ENCODE data around the gene FOXN1. TPM values are rescaled to one million over a fixed set of nuclear protein-coding genes. Genes with fewer than 3 reads are reported as not detected.
A peak's percentile ranks its signal among the peaks of the same experiment; 100 is the strongest.
"Not testable (repeated sequence)": the region's sequence is repeated elsewhere in the genome, so short reads cannot be mapped to it uniquely, and the experiment has no call there.

The FOXN1 gene
- not detected for polyA plus RNA-seq (2013, experiment 1 of 2; ENCODE audit: insufficient read length)
- not detected for polyA plus RNA-seq (2013, experiment 2 of 2; ENCODE audit: insufficient read length)

GRCh38 chr17:28505986-28506665 is at the start of gene FOXN1:
TSS of gene FOXN1 (plus strand) at chr17:28506348. CDS start at chr17:28523970, 17,622 bp downstream.
- no peak for DNase-seq

- no peak for DNase-seq
Observed at GRCh38 chr17:28457890-28458289, 48.3 kb upstream of the FOXN1 start.

GRCh38 chr17:28458881-28459280 is 47.3 kb upstream of the FOXN1 start:
- not testable (repeated sequence) for DNase-seq

- DNase-seq, result no peak
Observed at GRCh38 chr17:28460901-28461300, 45.2 kb upstream of the FOXN1 start.

- DNase-seq, result no peak
Observed at GRCh38 chr17:28466001-28466400, 40.1 kb upstream of the FOXN1 start.

- DNase-seq, result no peak
Observed at GRCh38 chr17:28466521-28467048, 39.6 kb upstream of the FOXN1 start.

GRCh38 chr17:28467456-28468025 is 38.6 kb upstream of the FOXN1 start:
- DNase-seq, result peak; percentile 41

GRCh38 chr17:28468033-28468735 is 38.0 kb upstream of the FOXN1 start:
- DNase-seq, result not testable (repeated sequence)

GRCh38 chr17:28468781-28469180 is 37.4 kb upstream of the FOXN1 start:
- no peak for DNase-seq

- no peak for DNase-seq
Observed at GRCh38 chr17:28469376-28469775, 36.8 kb upstream of the FOXN1 start.

GRCh38 chr17:28470266-28470913 is 35.8 kb upstream of the FOXN1 start:
- no peak for DNase-seq

- DNase-seq, result no peak
Observed at GRCh38 chr17:28470914-28471366, 35.2 kb upstream of the FOXN1 start.

- no peak for DNase-seq
Observed at GRCh38 chr17:28471531-28472342, 34.4 kb upstream of the FOXN1 start.

GRCh38 chr17:28472871-28473497 is 33.2 kb upstream of the FOXN1 start:
- DNase-seq, result no peak

GRCh38 chr17:28473542-28473941 is 32.6 kb upstream of the FOXN1 start, which contains the start of gene SLC13A2:
TSS of gene SLC13A2 (plus strand) at chr17:28473644. CDS start at chr17:28473713, 69 bp downstream.
- DNase-seq, result no peak

- DNase-seq, result no peak
Observed at GRCh38 chr17:28474111-28474531, 32.0 kb upstream of the FOXN1 start.

- no peak for DNase-seq
Observed at GRCh38 chr17:28475151-28475900, 30.8 kb upstream of the FOXN1 start.

- DNase-seq, result no peak
Observed at GRCh38 chr17:28476076-28476865, 29.9 kb upstream of the FOXN1 start.

- DNase-seq, result no peak
Observed at GRCh38 chr17:28477928-28478327, 28.2 kb upstream of the FOXN1 start.
